ENCODE results near the gene DHX15. TPM values are rescaled to one million over a fixed set of nuclear protein-coding genes. Genes with fewer than 3 reads are reported as not detected.

The DHX15 gene
- total RNA-seq, 1 experiment from 2014 or later: 287 TPM

GRCh38 chr4:24582235-24582832 lies 2.0 kb downstream of the DHX15 start:
- Histone ChIP-seq H3K23me2 (ENCODE audit: insufficient read length, low read depth, low read length, poor library complexity, severe bottlenecking) (no peaks in the 10 kb centered on the region), H4K5ac (ENCODE audit: insufficient read length, low read depth, low read length) (no peak overlapping the region), H2BK15ac (ENCODE audit: low read depth, low read length) (no peak overlapping the region), H3K79me1 (ENCODE audit: insufficient read depth, low read depth, low read length, poor library complexity, severe bottlenecking) (no peaks in the 10 kb centered on the region), H3K4me2 (ENCODE audit: insufficient read depth, insufficient read length, low read length) (peak overlapping the region; percentile 99), H3K27ac (ENCODE audit: insufficient read length, low read depth, low read length) (no peak overlapping the region), H3K14ac (ENCODE audit: insufficient read depth, low read length) (no peak overlapping the region), H3K9ac (ENCODE audit: extremely low read depth, insufficient read length, low read length) (peak overlapping the region; percentile 99), H3K18ac (ENCODE audit: insufficient read length, low read depth, low read length) (no peak overlapping the region), H3K4me1 (ENCODE audit: insufficient read depth, low read length) (peaks cover 2% of the 10 kb centered on the region; the same call in 1 of the 2 replicates), H2BK5ac (ENCODE audit: insufficient read length, low read length) (no peak overlapping the region), H3K9me3 (ENCODE audit: control insufficient read depth, low read depth, low read length) (no peaks in the 10 kb centered on the region), H2AFZ (ENCODE audit: low read length) (no peak overlapping the region), H4K91ac (ENCODE audit: insufficient read length, low read depth, low read length) (no peak overlapping the region), H2BK12ac (ENCODE audit: insufficient read length, low read depth, low read length) (no peak overlapping the region), H3T11ph (ENCODE audit: low read length) (no peak overlapping the region), H3K79me2 (ENCODE audit: insufficient read depth, low read length) (peaks cover 69% of the 10 kb centered on the region), H2BK20ac (ENCODE audit: low read depth, low read length, poor library complexity, severe bottlenecking) (no peak overlapping the region), H3K23ac (ENCODE audit: insufficient read length, low read depth, low read length) (no peak overlapping the region), H4K8ac (replicated peaks; ENCODE audit: insufficient read length, low read depth, low read length) (no peak overlapping the region), H3K27me3 (ENCODE audit: insufficient read depth, low read length) (no peaks in the 10 kb centered on the region), H4K20me1 (ENCODE audit: control insufficient read depth, insufficient read depth, insufficient read length) (no peaks in the 10 kb centered on the region), H3K56ac (ENCODE audit: insufficient read length, low read depth, low read length) (no peak overlapping the region), H2BK120ac (ENCODE audit: low read depth, low read length, poor library complexity, severe bottlenecking) (no peak overlapping the region), H3K4ac (ENCODE audit: low read depth, low read length) (no peak overlapping the region), H2AK5ac (ENCODE audit: insufficient read length, low read length) (no peak overlapping the region)
- H3K27ac Mint-ChIP-seq: peak overlapping the region in 2 of 3 experiments; percentile 94 to 99; a peak in 4 of 7 replicates
- no CpG with 5 or more reads among the region's 5 CpGs for WGBS (ENCODE audit: extremely low coverage, insufficient read length, low lambda C conversion rate)
- peaks cover 39 to 49% of the 10 kb centered on the region in 2 experiments for H3K4me1 Mint-ChIP-seq
- TF ChIP-seq, protein P1, sequence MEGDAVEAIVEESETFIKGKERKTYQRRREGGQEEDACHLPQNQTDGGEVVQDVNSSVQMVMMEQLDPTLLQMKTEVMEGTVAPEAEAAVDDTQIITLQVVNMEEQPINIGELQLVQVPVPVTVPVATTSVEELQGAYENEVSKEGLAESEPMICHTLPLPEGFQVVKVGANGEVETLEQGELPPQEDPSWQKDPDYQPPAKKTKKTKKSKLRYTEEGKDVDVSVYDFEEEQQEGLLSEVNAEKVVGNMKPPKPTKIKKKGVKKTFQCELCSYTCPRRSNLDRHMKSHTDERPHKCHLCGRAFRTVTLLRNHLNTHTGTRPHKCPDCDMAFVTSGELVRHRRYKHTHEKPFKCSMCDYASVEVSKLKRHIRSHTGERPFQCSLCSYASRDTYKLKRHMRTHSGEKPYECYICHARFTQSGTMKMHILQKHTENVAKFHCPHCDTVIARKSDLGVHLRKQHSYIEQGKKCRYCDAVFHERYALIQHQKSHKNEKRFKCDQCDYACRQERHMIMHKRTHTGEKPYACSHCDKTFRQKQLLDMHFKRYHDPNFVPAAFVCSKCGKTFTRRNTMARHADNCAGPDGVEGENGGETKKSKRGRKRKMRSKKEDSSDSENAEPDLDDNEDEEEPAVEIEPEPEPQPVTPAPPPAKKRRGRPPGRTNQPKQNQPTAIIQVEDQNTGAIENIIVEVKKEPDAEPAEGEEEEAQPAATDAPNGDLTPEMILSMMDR (conservative IDR thresholded peaks at IDR 0.05): no peak
- no peak for DNase-seq
- H3K9me3 Mint-ChIP-seq: no peaks in the 10 kb centered on the region; a peak in 2 of 5 replicates
- peak overlapping the region; percentile 91 to 98 for H3K4me3 Mint-ChIP-seq
- no peaks in the 10 kb centered on the region for H3K27me3 Mint-ChIP-seq (ENCODE audit: low read depth)
- peaks cover 29 to 57% (median 56%) of the 10 kb centered on the region in 3 experiments for H3K36me3 Mint-ChIP-seq (ENCODE audit: insufficient read depth in 1 of 3, low read depth in 3 of 3)
